Measurements from ENCODE around the gene CSF1R. TPM values are rescaled to one million over a fixed set of nuclear protein-coding genes. Genes with fewer than 3 reads are reported as not detected.

CSF1R gene
- total RNA-seq, 4 donors from 2014 or later: 12.3 to 58.0 (median 35.2) TPM

GRCh38 chr5:150120617-150121447, 34.5 kb upstream of the CSF1R start:
- no peaks in the 10 kb centered on the region for H3K4me1 ChIP-seq
- no peak overlapping the region for H3K27ac ChIP-seq
- peaks cover 0 to 98% of the 10 kb centered on the region in 2 donors for H3K36me3 ChIP-seq
- no peaks in the 10 kb centered on the region for H3K27me3 ChIP-seq
- no peak for ATAC-seq
- H3K9me3 ChIP-seq: no peaks in the 10 kb centered on the region
- WGBS, 2 donors (ENCODE audit: low coverage in 1 of 2): 78 to 90% methylated on average over 2 to 4 of the region's 19 CpGs
- TF ChIP-seq CTCF (IDR thresholded peaks at IDR 0.05) (no peak), POLR2AphosphoS5 (IDR thresholded peaks at IDR 0.05) (no peak)
- H3K4me3 ChIP-seq: no peak overlapping the region

GRCh38 chr5:150120062-150120441, 33.7 kb upstream of the CSF1R start:
- WGBS, 2 donors (ENCODE audit: low coverage in 1 of 2): 80% methylated on average over 1 of the region's 3 CpGs; no CpG with 5 or more reads in 1 of the 2 donors
- ATAC-seq: no peak
- Histone ChIP-seq H3K4me3 (no peak overlapping the region), H3K9me3 (no peaks in the 10 kb centered on the region), H3K27me3 (no peaks in the 10 kb centered on the region), H3K27ac (no peak overlapping the region), H3K36me3 (peaks cover 0 to 98% of the 10 kb centered on the region in 2 donors), H3K4me1 (no peaks in the 10 kb centered on the region)
- TF ChIP-seq EP300 (IDR thresholded peaks at IDR 0.05) (no peak), CTCF (IDR thresholded peaks at IDR 0.05) (no peak), POLR2A (IDR thresholded peaks at IDR 0.05) (no peak), POLR2AphosphoS5 (IDR thresholded peaks at IDR 0.05) (no peak)

- no peaks in the 10 kb centered on the region for H3K4me1 ChIP-seq
- no peak overlapping the region for H3K4me3 ChIP-seq
- 74 to 76% methylated on average over 4 of the region's 10 CpGs for WGBS, 2 donors (ENCODE audit: low coverage in 1 of 2)
- H3K9me3 ChIP-seq: no peaks in the 10 kb centered on the region
- H3K36me3 ChIP-seq: peaks cover 0 to 98% of the 10 kb centered on the region in 2 donors
- no peak for ATAC-seq
- H3K27me3 ChIP-seq: no peaks in the 10 kb centered on the region
- TF ChIP-seq CTCF (IDR thresholded peaks at IDR 0.05) (no peak), POLR2AphosphoS5 (IDR thresholded peaks at IDR 0.05) (no peak), EP300 (IDR thresholded peaks at IDR 0.05) (no peak), POLR2A (IDR thresholded peaks at IDR 0.05) (no peak)
- no peak overlapping the region for H3K27ac ChIP-seq
Observed at GRCh38 chr5:150119421-150120061, 33.2 kb upstream of the CSF1R start.

- H3K27ac ChIP-seq: no peak overlapping the region
- H3K4me3 ChIP-seq: no peak overlapping the region
- peaks cover 0 to 94% of the 10 kb centered on the region in 2 donors for H3K36me3 ChIP-seq
- 84 to 90% methylated on average over 3 to 4 of the region's 11 CpGs for WGBS, 2 donors (ENCODE audit: low coverage in 1 of 2)
- H3K9me3 ChIP-seq: no peaks in the 10 kb centered on the region
- TF ChIP-seq POLR2A (IDR thresholded peaks at IDR 0.05): no peak
- H3K27me3 ChIP-seq: no peaks in the 10 kb centered on the region
- ATAC-seq: no peak
- no peaks in the 10 kb centered on the region for H3K4me1 ChIP-seq
Observed at GRCh38 chr5:150118561-150119229, 32.3 kb upstream of the CSF1R start.

GRCh38 chr5:150117945-150118560, 31.7 kb upstream of the CSF1R start:
- TF ChIP-seq EP300 (IDR thresholded peaks at IDR 0.05) (no peak), CTCF (IDR thresholded peaks at IDR 0.05) (no peak), POLR2A (IDR thresholded peaks at IDR 0.05) (no peak), POLR2AphosphoS5 (IDR thresholded peaks at IDR 0.05) (no peak)
- Histone ChIP-seq H3K4me1 (peaks cover 0 to 5% (median 0%) of the 10 kb centered on the region in 3 donors), H3K9me3 (no peaks in the 10 kb centered on the region), H3K27ac (no peak overlapping the region), H3K27me3 (peaks cover 2% of the 10 kb centered on the region), H3K4me3 (no peak overlapping the region), H3K36me3 (peaks cover 0 to 88% of the 10 kb centered on the region in 2 donors)
- 71 to 78% methylated on average over 3 to 4 of the region's 9 CpGs for WGBS, 2 donors (ENCODE audit: low coverage in 1 of 2)
- ATAC-seq: no peak

Data from gastroesophageal sphincter (tissue), 4 donors.